H9 (cell line): ENCODE measurements around the gene RAET1G. TPM values are rescaled to one million over a fixed set of nuclear protein-coding genes. Genes with fewer than 3 reads are reported as not detected.

ENCODE experiments used
- DNase-seq: peaks from one replicate; pipeline ENCODE4 v3.0.0-alpha.2; 2017
- H2AFZ ChIP-seq: one replicate; pipeline ENCODE4 v1.6.1; 2013; ENCODE audit warnings: mild to moderate bottlenecking, low read length, control low read depth, moderate library complexity
- H2AK5ac ChIP-seq: 2 replicates; pipeline ENCODE4 v1.6.1; 2013; ENCODE audit warnings: low read length, control low read depth, mixed read lengths; ENCODE audit not compliant: insufficient read length
- H2BK120ac ChIP-seq: one replicate; pipeline ENCODE4 v1.6.1; 2013; ENCODE audit warnings: low read depth, mild to moderate bottlenecking, low read length, control low read depth, inconsistent platforms; ENCODE audit not compliant: poor library complexity, severe bottlenecking
- H2BK12ac ChIP-seq: 2 replicates; pipeline ENCODE4 v1.6.1; 2013; ENCODE audit warnings: low read length, control low read depth, mixed read lengths, low read depth; ENCODE audit not compliant: insufficient read length
- H2BK15ac ChIP-seq: 2 replicates; pipeline ENCODE4 v1.6.1; 2013; ENCODE audit warnings: low read depth, low read length, control low read depth
- H2BK20ac ChIP-seq: one replicate; pipeline ENCODE4 v1.6.1; 2013; ENCODE audit warnings: low read depth, mild to moderate bottlenecking, low read length, control low read depth, inconsistent platforms; ENCODE audit not compliant: poor library complexity, severe bottlenecking
- H2BK5ac ChIP-seq: 2 replicates; pipeline ENCODE4 v1.6.1; 2013; ENCODE audit warnings: low read length, control low read depth, mixed read lengths; ENCODE audit not compliant: insufficient read length
- H3K14ac ChIP-seq: 2 replicates; pipeline ENCODE4 v1.6.1; 2013; ENCODE audit warnings: low read length, control low read depth; ENCODE audit not compliant: insufficient read depth
- H3K18ac ChIP-seq: 2 replicates; pipeline ENCODE4 v1.6.1; 2013; ENCODE audit warnings: low read depth, mild to moderate bottlenecking, mixed read lengths, low read length, control low read depth; ENCODE audit not compliant: insufficient read length
- H3K23ac ChIP-seq: 2 replicates; pipeline ENCODE4 v1.6.1; 2013; ENCODE audit warnings: low read length, control low read depth, mixed read lengths, low read depth; ENCODE audit not compliant: insufficient read length
- H3K23me2 ChIP-seq: 2 replicates; pipeline ENCODE4 v1.6.1; 2013; ENCODE audit warnings: low read depth, mild to moderate bottlenecking, mixed read lengths, low read length, control low read depth; ENCODE audit not compliant: insufficient read length, poor library complexity, severe bottlenecking
- H3K27ac ChIP-seq: 2 replicates; pipeline ENCODE4 v1.5.1; 2013; ENCODE audit warnings: low read length, control low read depth, mixed read lengths, low read depth; ENCODE audit not compliant: insufficient read length
- H3K27me3 ChIP-seq: 2 replicates; pipeline ENCODE4 v1.6.1; 2013; ENCODE audit warnings: low read length, control low read depth, inconsistent platforms; ENCODE audit not compliant: insufficient read depth
- H3K4ac ChIP-seq: 2 replicates; pipeline ENCODE4 v1.6.1; 2013; ENCODE audit warnings: low read depth, mild to moderate bottlenecking, control low read depth, inconsistent platforms, low read length, moderate library complexity
- H3K4me1 ChIP-seq: 2 replicates; pipeline ENCODE4 v1.6.1; 2013; ENCODE audit warnings: low read length, control low read depth, inconsistent platforms; ENCODE audit not compliant: insufficient read depth
- H3K4me2 ChIP-seq: 2 replicates; pipeline ENCODE4 v1.6.1; 2013; ENCODE audit warnings: low read length, control low read depth, mixed read lengths; ENCODE audit not compliant: insufficient read length, insufficient read depth
- H3K56ac ChIP-seq: 2 replicates; pipeline ENCODE4 v1.6.1; 2013; ENCODE audit warnings: low read depth, mild to moderate bottlenecking, mixed read lengths, low read length, control low read depth; ENCODE audit not compliant: insufficient read length
- H3K79me1 ChIP-seq: 2 replicates; pipeline ENCODE4 v1.6.1; 2013; ENCODE audit warnings: low read depth, mild to moderate bottlenecking, moderate library complexity, low read length, control low read depth, inconsistent platforms; ENCODE audit not compliant: insufficient read depth, poor library complexity, severe bottlenecking
- H3K79me2 ChIP-seq: 2 replicates; pipeline ENCODE4 v1.6.1; 2013; ENCODE audit warnings: low read length, control low read depth, inconsistent platforms; ENCODE audit not compliant: insufficient read depth
- H3K9ac ChIP-seq: 2 replicates; pipeline ENCODE4 v1.6.1; 2013; ENCODE audit warnings: low read length, control low read depth, mixed read lengths; ENCODE audit not compliant: insufficient read length; ENCODE audit errors: extremely low read depth
- H3K9me3 ChIP-seq: one replicate; pipeline ENCODE4 v1.6.1; 2013; ENCODE audit warnings: low read depth, low read length, inconsistent platforms; ENCODE audit not compliant: control insufficient read depth
- H3T11ph ChIP-seq: one replicate; pipeline ENCODE4 v1.6.1; 2013; ENCODE audit warnings: mild to moderate bottlenecking, low read length, control low read depth, inconsistent platforms
- H4K20me1 ChIP-seq: one replicate; pipeline ENCODE4 v1.6.1; 2013; ENCODE audit not compliant: control insufficient read depth, insufficient read length, insufficient read depth
- H4K5ac ChIP-seq: 2 replicates; pipeline ENCODE4 v1.6.1; 2013; ENCODE audit warnings: low read depth, mild to moderate bottlenecking, mixed read lengths, low read length, control low read depth; ENCODE audit not compliant: insufficient read length
- H4K8ac ChIP-seq: replicated peaks from 2 replicates; pipeline ENCODE4 v1.6.1; 2013; ENCODE audit warnings: low read length, control low read depth, mixed read lengths, low read depth; ENCODE audit not compliant: insufficient read length
- H4K91ac ChIP-seq: 2 replicates; pipeline ENCODE4 v1.6.1; 2013; ENCODE audit warnings: low read depth, mild to moderate bottlenecking, moderate library complexity, mixed read lengths, low read length, control low read depth; ENCODE audit not compliant: insufficient read length
- H3K27ac Mint-ChIP-seq, 3 experiments: 2 replicates in 2 of 3; 3 replicates in 1 of 3; pipeline ENCODE4 v1.8.0; 2020 to 2021; ENCODE audit warnings: mixed read lengths in 3 of 3, mild to moderate bottlenecking in 1 of 3, moderate library complexity in 1 of 3
- H3K27me3 Mint-ChIP-seq: 2 replicates; pipeline ENCODE4 v1.8.0; 2021; ENCODE audit warnings: low read depth, mild to moderate bottlenecking, moderate library complexity, mixed read lengths
- H3K36me3 Mint-ChIP-seq, 3 experiments: 2 replicates in 2 of 3; 3 replicates in 1 of 3; pipeline ENCODE4 v1.8.0; 2020 to 2021; ENCODE audit warnings: low read depth in 3 of 3, mixed read lengths in 3 of 3; ENCODE audit not compliant: insufficient read depth in 1 of 3
- H3K4me1 Mint-ChIP-seq, 2 experiments: 2 replicates each; pipeline ENCODE4 v1.8.0; 2020; ENCODE audit warnings: mixed read lengths in 2 of 2
- H3K4me3 Mint-ChIP-seq, 2 experiments: 2 replicates in 1 of 2; 3 replicates in 1 of 2; pipeline ENCODE4 v1.8.0; 2020 to 2021; ENCODE audit warnings: mild to moderate bottlenecking in 2 of 2, mixed read lengths in 2 of 2, moderate library complexity in 1 of 2
- H3K9me3 Mint-ChIP-seq, 2 experiments: 2 replicates in 1 of 2; 3 replicates in 1 of 2; pipeline ENCODE4 v1.8.0; 2020; ENCODE audit warnings: mild to moderate bottlenecking in 2 of 2, mixed read lengths in 2 of 2, moderate library complexity in 1 of 2
- WGBS: extraction: QIAGEN DNeasy Blood & Tissue Kit; methylation state at CpG from one replicate; pipeline ENCODE4 v1.1.7; 2013; ENCODE audit warnings: missing lambda C conversion rate, low lambda C conversion rate, mixed read lengths; ENCODE audit not compliant: insufficient read length; ENCODE audit errors: extremely low coverage; 5-methylcytosine and 5-hydroxymethylcytosine counted together
- total RNA-seq: library from RNA; stranded (reverse); gene quantifications from 2 replicates; pipeline ENCODE4 v1.2.1, GENCODE V29; 2021
- TF ChIP-seq, protein P1 (sequence below): fragments of 200-600 bp; sonication (generic); conservative IDR thresholded peaks from 3 replicates; pipeline ENCODE4 v1.8.0; 2021; ENCODE audit warnings: antibody characterized with exemption, mild to moderate bottlenecking

Gene RAET1G
- total RNA-seq, 1 experiment from 2014 or later, result not detected

DNA sequence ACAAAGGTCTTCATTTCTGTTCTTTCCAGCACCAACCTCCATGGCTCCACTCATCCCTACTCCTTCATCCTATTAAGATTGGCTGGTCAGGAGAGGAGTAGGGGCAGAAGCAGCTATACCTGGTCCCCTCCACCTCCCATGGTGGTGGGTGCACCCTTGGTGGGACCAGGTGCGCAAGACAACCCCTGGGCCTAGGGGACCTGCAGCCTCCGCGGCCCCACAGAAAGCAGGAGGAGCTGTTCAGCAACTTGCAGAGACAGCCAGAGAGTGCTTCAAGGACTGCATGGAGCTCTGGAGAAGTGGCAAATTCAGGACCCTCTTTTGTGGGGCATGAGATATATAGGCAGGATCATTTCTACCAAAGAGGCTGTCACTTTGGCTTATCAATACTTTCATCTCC lies 28.7 kb upstream of the RAET1G start:
- Histone ChIP-seq H3K27me3 (peaks cover 42% of the 10 kb centered on the region), H3K23ac (no peak overlapping the region), H2AK5ac (no peak overlapping the region), H3T11ph (no peak overlapping the region), H3K14ac (no peak overlapping the region), H3K79me2 (no peaks in the 10 kb centered on the region), H3K4ac (no peak overlapping the region), H3K18ac (no peak overlapping the region), H2BK15ac (no peak overlapping the region), H4K20me1 (no peaks in the 10 kb centered on the region), H2AFZ (no peak overlapping the region), H2BK5ac (no peak overlapping the region), H3K56ac (no peak overlapping the region), H3K27ac (no peak overlapping the region), H3K9me3 (no peaks in the 10 kb centered on the region), H3K9ac (no peak overlapping the region), H2BK20ac (no peak overlapping the region), H3K4me2 (no peak overlapping the region), H4K5ac (no peak overlapping the region), H2BK12ac (peak overlapping the region; percentile 62), H3K4me1 (no peaks in the 10 kb centered on the region), H4K91ac (no peak overlapping the region), H3K79me1 (no peaks in the 10 kb centered on the region), H3K23me2 (no peaks in the 10 kb centered on the region), H2BK120ac (no peak overlapping the region), H4K8ac (no peak overlapping the region)
- H3K4me1 Mint-ChIP-seq, result peaks cover 0 to 5% of the 10 kb centered on the region in 2 experiments; a peak in 2 of 4 replicates
- peaks cover 0 to 5% of the 10 kb centered on the region in 2 experiments; a peak in 2 of 5 replicates for H3K9me3 Mint-ChIP-seq
- TF ChIP-seq, protein P1, sequence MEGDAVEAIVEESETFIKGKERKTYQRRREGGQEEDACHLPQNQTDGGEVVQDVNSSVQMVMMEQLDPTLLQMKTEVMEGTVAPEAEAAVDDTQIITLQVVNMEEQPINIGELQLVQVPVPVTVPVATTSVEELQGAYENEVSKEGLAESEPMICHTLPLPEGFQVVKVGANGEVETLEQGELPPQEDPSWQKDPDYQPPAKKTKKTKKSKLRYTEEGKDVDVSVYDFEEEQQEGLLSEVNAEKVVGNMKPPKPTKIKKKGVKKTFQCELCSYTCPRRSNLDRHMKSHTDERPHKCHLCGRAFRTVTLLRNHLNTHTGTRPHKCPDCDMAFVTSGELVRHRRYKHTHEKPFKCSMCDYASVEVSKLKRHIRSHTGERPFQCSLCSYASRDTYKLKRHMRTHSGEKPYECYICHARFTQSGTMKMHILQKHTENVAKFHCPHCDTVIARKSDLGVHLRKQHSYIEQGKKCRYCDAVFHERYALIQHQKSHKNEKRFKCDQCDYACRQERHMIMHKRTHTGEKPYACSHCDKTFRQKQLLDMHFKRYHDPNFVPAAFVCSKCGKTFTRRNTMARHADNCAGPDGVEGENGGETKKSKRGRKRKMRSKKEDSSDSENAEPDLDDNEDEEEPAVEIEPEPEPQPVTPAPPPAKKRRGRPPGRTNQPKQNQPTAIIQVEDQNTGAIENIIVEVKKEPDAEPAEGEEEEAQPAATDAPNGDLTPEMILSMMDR, result no peak
- no peak overlapping the region for H3K4me3 Mint-ChIP-seq
- H3K36me3 Mint-ChIP-seq, result no peaks in the 10 kb centered on the region
- H3K27ac Mint-ChIP-seq, result no peak overlapping the region
- WGBS, result no CpG with 5 or more reads among the region's 3 CpGs
- peaks cover 94% of the 10 kb centered on the region for H3K27me3 Mint-ChIP-seq
- DNase-seq, result no peak
